Nucleus accumbens (tissue), 56 donors: ENCODE measurements around the gene WHRN.

Source experiments
- DNase-seq, 56 donors: peaks; one replicate each; lab custom pipeline; 2025; lab: John Stamatoyannopoulos, UW

Gene WHRN

GRCh38 chr9:114405294-114406034, 99.8 kb downstream of the WHRN start:
- peak; percentile 3 to 93 (median 71) for DNase-seq

- DNase-seq: no peak
Measured at GRCh38 chr9:114404531-114404930, 100.7 kb downstream of the WHRN start.

- no peak for DNase-seq
Measured at GRCh38 chr9:114403153-114403756, 102.0 kb downstream of the WHRN start.

- DNase-seq: no peak
Measured at GRCh38 chr9:114401344-114401743, 103.9 kb downstream of the WHRN start.

- DNase-seq: no peak
Measured at GRCh38 chr9:114400772-114401171, 104.5 kb downstream of the WHRN start.

GRCh38 chr9:114400219-114400618, 105.1 kb downstream of the WHRN start:
- DNase-seq: no peak

- DNase-seq: no peak
Measured at GRCh38 chr9:114399381-114399780, 105.9 kb downstream of the WHRN start.

GRCh38 chr9:114397848-114398605, 107.2 kb downstream of the WHRN start:
- peak; percentile 57 to 98 (median 88) for DNase-seq

GRCh38 chr9:114397219-114397847, 107.9 kb downstream of the WHRN start:
- DNase-seq: peak in 2 of 56 donors; percentile 56 to 59

GRCh38 chr9:114396558-114397218, 108.6 kb downstream of the WHRN start:
- peak in 2 of 56 donors; percentile 4 to 7 for DNase-seq

- DNase-seq: no peak
Measured at GRCh38 chr9:114395768-114396167, 109.5 kb downstream of the WHRN start.

- DNase-seq: no peak
Measured at GRCh38 chr9:114395334-114395617, 110.0 kb downstream of the WHRN start.

GRCh38 chr9:114394523-114395333, 110.5 kb downstream of the WHRN start:
- DNase-seq: peak in 21 of 56 donors; percentile 9 to 54 (median 28)

GRCh38 chr9:114392749-114393112, 112.5 kb downstream of the WHRN start:
- DNase-seq: no peak

GRCh38 chr9:114390952-114391351, 114.3 kb downstream of the WHRN start:
- no peak for DNase-seq

GRCh38 chr9:114389612-114390368, 115.5 kb downstream of the WHRN start:
- DNase-seq: no peak

- DNase-seq: no peak
Measured at GRCh38 chr9:114388764-114389375, 116.4 kb downstream of the WHRN start.

- no peak for DNase-seq
Measured at GRCh38 chr9:114388357-114388682, 117.0 kb downstream of the WHRN start.
